Stimulated activated CD4-positive, alpha-beta T cell treated with anti-CD3 and anti-CD28 coated beads, Interleukin-15, amount 100 ng/mL, for 1 hour (primary cell): Measurements from ENCODE around the gene KRTAP27-1.

ENCODE experiments used
- DNase-seq, 2 donors: peaks; one replicate each; pipeline ENCODE4 v3.0.0-alpha.2; 2020; ENCODE audit warnings: low read depth in 1 of 2, low spot score in 1 of 2

KRTAP27-1 gene

DNA sequence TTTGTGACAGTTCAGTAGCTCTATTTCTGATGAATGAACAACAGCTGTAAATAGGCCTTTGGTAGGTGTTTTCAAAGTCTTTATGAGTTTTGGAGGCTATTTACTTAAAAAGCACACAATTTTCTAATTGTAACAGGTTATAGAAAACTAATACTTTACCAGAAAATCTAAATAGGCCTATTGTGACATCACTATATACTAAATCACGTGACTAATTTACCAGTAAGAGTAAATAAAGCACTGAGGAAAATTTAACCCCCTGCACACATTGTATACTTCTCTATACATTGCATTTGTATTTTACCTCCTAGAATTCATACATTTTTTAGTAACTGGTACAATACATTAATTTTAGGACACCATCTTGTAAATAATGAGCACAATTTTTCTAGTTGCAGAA lies 32.4 kb downstream of the KRTAP27-1 start:
- no peak for DNase-seq

DNA sequence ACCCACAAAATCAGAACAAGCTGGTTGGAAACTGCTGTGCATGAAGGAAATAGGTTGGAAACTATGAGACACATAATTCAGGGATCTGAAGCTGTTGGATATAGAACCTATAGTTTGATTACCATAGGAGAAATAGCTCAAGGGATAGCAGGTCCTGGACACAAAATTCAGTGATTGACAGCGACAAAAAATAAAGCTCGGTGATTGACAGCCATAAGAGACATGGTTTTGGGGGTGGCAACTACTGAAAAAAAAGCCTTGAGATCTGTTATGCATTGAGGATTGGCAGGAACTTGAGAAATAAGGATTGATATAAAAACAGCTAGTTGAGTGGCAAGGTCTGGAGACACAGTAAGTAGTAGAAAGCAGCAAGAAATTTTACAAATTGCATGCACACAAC lies 48.3 kb downstream of the KRTAP27-1 start, which contains the start of gene KRTAP25-1:
KRTAP25-1 (minus strand) TSS at position 300 of the 400 bp plus-strand sequence; CDS start at position 276, 24 bp downstream.
- DNase-seq: no peak
